Activated CD4-positive, alpha-beta T cell treated with anti-CD3 and anti-CD28 coated beads, Interleukin-2, amount 50 U/mL, for 24 hours (primary cell): ENCODE results near the gene RAB31.

Experiments
- DNase-seq, 2 donors: peaks; one replicate each; pipeline ENCODE4 v3.0.0-alpha.2; 2020; ENCODE audit warnings: low read depth in 1 of 2, low spot score in 1 of 2

Gene RAB31

DNA sequence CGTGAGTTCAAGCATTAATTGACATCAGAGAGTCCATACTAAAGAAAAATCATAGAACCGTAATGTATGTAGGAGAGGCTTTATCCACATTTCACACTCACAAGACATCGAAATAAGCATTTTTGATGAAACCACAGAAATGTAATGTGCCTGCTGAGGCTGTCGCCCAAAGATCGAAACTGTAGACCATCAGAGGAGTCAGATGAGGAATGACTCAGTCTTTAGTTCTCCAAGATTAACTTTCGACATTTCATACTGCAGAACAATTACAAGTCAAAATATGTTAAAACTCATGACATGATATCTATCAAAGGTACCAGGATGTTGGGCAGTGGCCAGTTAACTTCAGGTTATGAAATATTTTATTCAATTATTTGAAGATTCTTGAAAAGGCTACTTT lies 79.6 kb downstream of the RAB31 start:
- no peak for DNase-seq

DNA sequence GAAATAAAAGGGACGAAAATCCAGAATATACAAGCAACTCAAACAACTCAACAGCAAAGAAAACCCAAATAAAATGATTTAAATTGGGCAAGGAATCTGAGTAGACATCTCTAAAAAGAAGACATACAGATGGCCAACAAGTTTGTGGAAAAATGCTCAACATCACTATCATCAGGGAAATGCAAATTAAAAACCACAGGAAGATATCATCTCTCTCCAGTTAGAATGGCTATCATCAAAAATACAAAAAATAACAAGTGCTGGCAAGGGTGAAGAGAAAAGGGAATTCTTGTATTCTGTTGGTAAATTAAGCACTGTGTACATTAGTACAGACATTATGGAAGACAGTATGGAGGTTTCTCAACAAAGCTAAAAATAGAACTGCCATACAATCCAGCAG lies 80.0 kb downstream of the RAB31 start:
- no peak for DNase-seq

DNA sequence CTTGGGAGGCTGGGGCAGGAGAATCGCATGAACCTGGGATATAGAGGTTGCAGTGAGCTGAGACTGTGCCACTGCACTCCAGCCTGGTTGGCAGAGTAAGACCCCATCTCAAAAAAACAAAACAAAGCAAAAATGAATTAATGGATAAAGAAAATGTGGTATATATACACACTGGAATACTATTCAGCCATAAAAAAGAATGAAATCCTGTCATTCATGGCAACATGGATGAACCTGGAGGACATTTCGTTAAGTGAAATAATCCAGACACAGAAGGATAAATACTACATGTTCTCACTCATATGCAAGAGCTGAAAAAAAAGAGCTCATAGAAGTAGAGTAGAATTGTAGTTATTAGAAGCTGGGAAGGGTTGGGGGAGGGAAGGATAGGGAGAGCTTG lies 80.8 kb downstream of the RAB31 start:
- DNase-seq = no peak

DNA sequence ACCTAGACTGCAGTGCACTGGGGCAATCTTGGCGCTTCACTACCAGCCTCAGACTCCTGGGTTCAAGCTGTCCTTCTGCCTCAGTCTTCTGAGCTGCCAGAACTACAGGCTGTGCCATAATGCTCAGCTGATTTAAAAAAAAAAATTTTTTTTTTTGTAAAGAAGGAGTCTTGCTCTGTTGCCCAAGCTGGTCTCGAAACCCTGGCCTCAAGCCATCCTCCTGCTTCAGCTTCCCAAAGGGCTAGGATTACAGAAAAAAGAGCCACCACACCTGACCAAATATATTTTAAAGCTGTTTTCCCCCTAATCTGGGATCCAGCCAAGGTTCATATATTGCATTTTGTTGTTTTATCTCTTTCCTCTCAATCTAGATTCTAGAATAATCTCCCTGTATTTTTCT lies 82.2 kb downstream of the RAB31 start:
- no peak for DNase-seq

DNA sequence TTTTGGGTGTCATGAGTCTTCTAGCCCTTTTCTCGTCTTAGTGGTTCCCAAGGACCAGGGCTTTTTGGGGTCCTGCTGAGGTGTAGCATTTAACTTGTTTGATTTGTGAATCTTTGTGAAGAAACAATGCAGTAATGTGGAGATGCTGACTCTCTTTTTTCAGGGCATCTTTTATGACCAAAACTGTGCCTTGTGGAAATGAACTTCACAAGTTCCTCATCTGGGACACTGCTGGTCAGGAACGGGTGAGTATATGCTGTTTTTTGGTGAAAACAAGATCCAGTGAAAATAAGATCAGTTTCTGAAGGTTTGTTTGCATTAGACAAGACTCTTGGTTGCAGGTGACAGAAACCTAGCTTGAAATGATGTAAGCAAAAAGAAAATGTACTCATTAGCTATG lies 83.9 kb downstream of the RAB31 start:
- no peak for DNase-seq

DNA sequence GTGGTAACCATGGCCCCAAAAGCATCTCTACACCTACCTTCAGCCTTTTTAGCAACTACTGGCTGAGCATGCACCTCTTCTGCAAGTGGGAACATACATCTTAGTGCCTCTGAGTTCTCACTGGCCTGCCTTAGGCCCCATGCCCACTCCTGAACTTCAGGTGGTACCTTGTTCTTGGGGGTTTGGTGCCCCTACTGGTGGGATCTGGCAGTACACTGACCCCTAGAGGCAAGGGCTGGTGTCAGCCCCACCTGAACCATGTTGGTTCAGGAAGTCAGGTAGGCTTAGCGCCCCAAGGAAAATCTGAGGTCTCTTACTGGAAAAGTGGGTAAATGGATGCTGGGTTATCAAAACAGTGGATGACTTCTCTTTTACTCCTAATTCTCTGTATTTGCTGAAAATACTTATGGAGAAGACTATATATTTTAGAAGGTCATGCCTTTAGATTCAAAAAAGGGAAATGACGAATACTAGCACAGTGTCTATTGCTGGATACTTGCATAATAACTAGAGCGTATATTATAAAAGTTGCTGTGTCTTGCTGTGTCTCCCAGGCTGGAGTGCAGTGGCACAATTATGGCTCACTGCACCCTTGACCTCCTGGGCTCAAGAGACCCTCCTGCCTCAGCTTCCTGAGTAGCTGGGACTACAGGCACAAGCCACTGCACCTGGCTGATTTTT lies 84.6 kb downstream of the RAB31 start:
- no peak for DNase-seq

DNA sequence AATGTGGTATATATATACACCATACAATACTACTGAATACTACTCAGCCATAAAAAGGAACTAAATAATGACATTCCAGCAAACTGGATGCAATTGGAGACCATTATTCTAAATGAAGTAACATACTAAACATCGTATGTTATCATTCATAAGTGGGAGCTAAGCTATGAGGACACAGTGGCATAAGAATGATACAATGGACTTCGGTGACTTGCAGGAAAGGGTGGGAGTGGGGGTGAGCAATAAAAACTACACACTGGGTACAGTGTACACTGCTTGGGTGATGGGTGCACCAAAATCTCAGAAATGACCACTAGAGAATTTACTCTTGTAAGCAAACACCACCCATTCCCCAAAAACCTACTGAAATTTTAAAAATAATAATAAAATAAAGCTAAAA lies 87.9 kb downstream of the RAB31 start:
- DNase-seq = no peak

DNA sequence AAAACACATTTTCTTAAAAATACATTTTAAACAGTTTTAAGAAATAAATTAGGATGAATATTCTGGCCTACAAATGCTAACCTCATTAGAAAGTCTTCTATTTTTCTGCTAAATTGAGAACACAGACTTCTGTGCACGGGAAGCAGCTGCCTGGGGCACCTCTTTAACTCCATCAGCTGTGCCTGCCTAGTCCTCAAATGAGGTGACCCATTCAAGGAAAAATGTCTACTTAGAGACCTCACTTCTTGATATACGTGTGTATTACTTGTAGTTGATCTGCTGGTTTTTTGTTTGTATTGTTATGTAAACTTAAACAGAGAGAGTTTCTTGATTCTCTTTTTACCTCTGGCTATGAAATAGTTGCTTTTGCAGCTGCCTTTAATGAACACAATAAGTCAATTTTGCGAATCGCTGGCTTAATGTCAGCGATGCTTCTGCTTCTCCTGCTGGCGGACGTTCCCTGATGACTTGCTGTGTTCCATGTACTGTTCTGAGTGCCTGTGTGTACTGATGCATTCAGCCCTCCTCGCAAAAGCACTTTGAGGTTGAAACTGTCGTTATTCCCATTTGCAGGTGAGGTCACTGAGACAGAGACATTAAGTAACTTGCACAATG lies 88.9 kb downstream of the RAB31 start:
- DNase-seq = no peak

DNA sequence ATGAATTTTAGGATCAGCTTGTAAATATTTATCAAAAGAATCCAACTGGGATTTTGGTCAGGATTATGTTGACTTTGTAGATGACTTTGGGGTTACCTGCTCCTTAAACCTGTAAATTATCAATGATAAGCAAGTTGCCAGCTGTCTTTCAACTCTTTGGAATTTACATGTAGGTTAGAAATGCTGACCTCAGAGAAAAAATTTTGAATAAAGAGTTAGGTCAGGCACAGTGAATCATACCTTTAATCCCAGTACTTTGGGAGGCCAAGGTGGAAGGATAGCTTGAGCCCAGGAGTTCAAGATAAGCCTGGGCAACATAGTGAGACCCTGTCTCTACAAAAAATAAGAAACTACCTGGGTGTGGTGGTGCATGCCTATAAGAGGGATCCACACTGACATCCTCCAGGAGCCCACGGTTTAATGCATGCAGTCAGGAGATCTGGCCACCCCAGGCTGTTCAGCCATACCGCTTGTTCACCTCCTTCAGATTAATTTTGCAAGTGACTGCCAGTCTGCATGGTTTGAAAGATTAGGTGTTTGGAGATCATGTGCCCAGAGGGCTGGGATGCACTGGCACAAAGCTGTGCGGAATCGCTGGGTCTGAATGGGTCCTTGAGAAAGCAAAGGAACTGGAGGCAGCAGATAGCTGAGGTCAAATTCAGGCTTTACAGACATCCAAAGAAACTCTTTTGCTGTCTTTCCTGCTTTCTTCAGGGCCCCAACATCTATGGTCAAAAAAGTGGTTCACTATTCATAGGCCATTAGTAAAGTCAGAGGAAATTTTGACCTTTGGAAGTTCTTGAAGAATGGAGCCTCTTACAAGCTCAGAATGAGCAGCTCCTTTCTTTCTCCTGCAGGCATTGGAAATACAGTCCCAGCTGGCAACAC lies 94.3 kb downstream of the RAB31 start:
- no peak for DNase-seq

DNA sequence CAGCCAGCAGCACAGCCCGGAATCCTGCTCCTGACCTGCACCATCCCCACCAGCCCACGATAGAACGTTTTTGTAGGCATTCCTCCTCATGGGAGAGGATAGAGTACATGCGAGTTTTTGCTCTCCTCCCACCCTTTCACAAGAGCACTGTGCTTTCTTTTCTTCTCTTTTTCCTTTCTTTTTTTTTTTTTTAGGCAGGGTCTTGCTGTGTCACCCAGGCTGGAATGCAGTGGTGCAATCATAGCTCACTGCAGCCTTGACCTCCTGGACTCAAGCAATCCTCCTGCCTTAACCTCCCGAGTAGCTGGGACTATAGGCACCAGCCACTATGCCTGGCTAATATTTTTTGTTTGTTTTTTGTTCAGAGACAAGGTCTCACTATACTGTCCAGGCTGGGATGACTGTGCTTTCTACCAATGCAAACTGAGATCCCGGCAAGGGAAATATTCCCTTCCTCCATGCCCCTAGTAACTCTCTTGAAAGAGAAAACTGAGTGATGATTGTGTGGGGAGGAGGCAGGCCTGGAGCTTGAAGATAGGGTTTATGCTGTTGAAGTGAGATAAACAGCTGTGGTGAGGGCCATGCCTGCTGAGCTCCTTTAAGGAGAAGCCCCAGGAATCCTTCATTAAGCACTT lies 95.1 kb downstream of the RAB31 start:
- DNase-seq = no peak

DNA sequence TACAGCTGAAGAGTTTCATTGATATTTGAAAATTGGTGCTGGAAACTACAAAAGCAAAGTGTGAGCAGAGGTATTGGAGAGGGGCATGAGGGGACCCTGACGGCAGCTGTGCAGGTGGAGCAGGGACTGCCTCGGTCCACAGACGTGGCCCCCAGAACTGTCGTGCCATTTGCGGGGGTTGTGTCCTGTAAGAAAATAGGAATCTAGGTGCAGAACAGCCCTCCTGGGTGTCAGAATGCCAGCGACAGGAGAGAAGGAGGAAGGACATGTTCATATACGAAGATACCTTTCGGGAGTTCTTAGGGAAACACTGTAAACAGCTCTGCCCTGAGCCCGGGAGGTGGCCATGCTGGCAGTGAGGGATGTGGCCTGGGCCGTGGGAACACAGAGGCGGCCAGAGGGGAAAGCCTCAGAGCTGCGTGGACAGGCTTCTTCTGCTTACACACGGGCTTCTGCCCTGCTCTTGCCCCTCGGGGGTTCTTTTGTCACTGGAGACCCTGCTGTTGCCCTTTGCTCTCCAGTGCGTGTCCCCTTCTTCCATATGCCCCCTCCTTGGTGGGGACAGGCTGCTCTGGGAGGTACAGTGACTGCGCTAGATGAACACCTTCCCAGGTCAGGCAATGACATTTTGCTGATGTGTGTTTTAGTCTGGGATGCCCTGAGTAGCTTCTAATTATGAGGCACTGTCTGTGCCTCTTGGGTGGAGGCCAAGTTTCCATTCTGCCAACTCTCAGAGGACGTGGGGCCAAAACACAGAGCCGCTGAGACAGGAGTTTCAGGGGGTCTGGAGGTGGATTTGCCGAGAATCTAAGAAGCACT lies 95.8 kb downstream of the RAB31 start:
- DNase-seq = no peak

DNA sequence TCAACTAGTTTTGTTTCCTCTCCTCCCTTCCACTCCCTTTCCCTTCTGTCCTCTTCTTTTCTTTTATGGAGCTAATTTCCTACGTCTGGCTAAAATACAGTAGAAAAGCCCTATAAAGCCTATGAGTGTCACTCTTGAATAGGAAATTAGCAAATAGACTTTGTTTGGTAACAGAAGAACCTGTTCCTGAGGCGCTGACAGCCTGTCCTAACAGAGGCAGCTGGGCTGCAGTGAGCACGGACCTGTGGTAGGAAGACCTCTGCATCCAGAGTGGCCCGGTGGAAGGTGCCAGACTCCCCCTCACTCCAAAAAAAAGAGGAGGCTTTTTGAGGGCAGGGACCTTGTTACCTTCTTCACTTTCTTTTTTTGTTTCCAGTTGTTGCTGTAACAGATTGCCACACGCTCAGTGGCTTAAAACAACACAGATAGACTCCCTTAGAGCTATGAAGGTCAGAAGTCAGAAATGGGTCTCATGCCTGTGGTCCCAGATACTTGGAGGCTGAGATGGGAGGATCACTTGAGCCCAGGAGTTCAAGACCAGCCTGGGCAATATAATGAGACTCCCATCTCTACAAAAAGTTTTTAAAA lies 96.5 kb downstream of the RAB31 start:
- no peak for DNase-seq

DNA sequence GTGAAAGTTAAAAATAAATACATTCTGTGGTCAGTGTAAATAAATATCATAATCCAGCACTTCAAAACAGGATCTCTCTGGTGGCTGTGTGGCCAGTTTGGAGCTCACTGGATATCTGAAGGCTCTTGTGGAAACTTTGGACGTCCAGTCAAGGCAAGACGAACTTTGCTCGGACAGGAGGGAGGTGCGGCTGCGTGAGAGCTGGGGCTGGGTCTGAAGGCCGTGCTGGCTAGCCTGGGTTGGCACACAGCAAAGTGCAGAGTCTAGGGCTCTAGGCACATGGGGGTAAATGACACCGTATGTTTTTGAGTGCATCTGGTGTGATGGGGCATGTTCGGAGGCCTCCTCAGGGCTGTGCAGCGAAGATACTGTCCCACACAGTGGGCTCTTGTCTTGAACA lies 98.8 kb downstream of the RAB31 start:
- DNase-seq = no peak

DNA sequence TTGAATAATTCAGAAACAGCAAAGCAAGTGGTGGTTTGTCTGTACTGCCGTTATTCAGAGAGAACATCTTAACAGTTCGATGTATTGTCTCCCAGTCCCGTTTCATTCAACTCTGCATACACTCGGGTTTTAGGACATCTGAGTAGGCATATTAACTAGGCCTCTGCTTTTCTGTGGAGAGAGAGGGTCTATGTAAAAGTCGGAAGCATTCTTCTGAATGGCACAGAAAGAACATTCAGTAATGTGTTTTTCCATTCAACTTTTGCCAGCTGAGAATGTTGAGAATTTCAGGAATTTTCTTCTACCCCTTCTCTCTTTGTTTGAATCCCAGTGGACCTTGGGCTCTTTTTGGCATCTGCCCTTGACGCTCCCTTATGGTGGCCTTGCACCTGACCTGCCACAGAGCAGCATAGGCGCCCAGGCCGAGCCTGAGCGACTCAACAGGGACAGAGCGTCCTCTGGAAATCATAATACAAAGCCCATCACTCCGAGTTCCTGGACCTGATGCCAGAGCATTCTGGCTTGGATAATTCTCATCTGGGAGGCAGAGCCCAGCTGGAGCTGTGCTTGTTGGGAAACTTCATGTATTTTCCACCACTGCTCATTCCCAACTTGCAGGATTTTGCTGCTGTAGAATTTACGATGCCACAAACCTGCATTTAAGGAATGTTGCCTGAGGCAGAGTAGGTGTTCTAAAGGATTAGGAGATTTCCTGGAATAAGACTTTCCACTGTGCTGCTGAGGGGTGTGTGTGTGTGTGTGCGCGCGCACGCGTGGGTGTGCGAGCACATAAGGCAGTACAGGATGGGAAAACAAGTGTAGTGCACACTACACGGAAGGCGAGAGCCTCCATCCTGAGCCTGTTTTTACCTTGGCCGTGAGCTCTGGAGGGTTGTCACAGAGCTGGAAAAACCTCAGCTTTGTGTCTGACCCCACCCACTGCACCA lies 100.5 kb downstream of the RAB31 start:
- DNase-seq = no peak

DNA sequence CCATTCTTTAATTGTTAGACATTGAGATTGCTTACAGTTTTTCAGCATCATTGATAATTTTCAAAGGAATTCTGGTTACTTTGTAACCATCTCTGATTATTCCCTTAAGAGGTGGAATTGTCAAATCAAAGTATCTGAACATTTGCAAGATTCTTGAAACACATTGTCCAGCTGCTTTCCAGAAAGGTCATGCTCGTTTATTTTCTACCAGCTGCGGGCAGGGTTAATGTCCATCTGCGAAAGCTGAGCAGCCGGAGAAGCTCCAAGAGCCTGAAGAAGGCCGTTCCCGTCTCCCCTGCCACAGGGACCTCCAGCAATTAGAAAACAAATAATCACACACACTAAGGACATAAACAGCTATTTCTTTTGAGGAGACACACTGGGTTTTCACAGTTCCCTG lies 101.6 kb downstream of the RAB31 start:
- DNase-seq = no peak

DNA sequence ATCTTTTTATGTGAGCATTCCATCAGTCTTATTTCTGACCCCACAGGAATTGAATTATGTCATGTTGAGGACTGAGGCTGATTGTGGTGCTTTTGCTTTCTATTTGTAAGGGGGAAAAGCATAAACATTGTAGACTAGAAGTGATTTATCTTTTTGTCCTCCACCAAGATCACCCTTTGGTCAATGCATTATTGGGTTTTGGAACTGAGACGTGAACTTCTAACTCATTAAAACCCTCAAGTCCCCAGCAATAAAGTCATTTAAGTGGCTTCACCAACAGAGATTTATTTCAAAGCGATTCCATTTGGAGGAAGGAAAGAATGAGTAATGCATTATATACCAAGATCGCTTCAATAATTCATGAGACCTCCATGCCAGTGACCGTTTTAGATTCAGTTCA lies 102.2 kb downstream of the RAB31 start:
- no peak for DNase-seq

DNA sequence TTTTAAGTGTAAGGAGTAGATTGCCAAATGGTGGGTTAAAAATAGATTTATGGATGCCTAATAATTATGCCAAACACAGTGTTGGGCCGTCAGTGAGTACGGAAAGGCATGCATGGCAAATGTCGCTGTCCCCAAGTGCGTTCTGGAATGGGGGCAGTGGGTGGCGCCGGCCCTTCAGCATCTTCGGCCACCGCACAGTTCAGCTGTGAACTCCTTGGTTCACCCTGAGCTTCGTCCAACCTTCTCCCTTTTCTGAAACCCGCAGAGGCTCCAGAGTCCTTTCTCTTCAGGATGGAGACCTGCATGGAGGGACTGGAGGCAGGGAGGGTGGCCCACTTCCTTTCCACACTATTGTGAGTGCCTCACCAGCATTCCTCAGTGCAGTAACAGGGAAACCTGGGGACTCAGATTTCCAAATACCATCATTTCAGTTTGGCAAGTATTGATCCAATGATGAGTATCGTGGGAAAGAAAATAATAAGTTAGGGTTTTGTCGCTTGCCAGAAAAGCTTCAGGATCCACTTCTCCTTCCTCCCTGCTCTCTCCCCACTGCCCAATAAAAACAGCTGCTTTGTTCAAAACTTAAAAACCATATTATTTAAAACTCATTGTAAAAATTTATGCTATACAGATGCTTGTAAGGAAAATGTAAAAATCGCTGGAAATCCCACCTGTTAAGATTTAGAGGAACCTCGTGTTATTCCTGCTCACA lies 103.0 kb downstream of the RAB31 start:
- DNase-seq = no peak

DNA sequence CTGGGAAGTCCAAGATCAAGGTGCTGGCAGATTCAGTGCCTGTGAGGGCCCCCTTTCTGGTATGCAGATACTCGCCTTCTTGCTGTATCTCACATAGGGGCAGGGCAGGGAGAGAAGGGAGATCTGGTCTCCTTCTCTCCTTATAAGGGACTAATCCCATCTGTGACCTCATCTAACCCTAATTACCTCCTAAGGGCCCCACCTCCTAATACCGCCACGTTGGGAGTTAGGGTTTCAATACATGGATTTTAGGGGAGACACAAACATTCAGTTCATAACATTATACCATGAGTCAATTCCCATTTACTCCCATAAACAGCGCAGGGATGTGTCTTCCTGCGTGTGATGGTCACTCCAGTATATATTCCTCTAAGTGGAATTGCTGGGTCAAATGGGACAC lies 103.9 kb downstream of the RAB31 start:
- DNase-seq = no peak

DNA sequence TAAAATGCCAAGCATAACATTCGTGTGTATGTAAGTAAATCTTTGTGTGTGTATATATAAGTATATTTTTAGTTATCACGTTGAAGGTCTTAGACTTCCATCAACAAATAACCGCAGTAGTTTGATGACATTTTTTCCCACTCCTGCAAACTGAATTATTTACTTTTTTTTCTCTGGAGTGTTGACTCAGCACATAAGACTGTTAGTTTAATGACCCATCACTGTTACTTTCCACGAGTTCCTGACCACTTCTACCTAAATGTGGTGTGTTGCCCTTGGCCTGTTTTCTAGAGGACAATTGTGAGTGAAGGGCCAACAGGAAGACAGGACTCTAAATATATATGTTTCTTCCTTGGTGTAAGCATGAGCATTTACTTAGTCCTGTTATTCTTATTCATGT lies 106.3 kb downstream of the RAB31 start:
- DNase-seq = no peak
